Endothelial cell of umbilical vein (primary cell): ENCODE results near the gene MAMSTR. TPM values are rescaled to one million over a fixed set of nuclear protein-coding genes. Genes with fewer than 3 reads are reported as not detected.

Source experiments
- BruUV-seq: library from RNA; stranded (reverse); fragments of 400-500 nt; replicated peaks from 2 replicates; lab custom pipeline; 2021; lab: Mats Ljungman, UMichigan
- CTCF ChIA-PET: fragments of 300-600, 350-600 bp; sonication (Branson Sonifier 250); formaldehyde crosslinking; loops from one replicate; lab custom pipeline; 2021; ENCODE audit warnings: antibody characterized with exemption, inconsistent platforms; lab: Charles Lee
- POLR2A ChIA-PET: fragments of 300-600, 350-600 bp; sonication (Branson Sonifier 250); formaldehyde crosslinking; loops from one replicate; lab custom pipeline; 2021; ENCODE audit warnings: antibody characterized with exemption, inconsistent platforms; lab: Charles Lee
- DNase-seq: peaks from one replicate; pipeline ENCODE4 v3.0.0-alpha.2; 2011; ENCODE audit warnings: low read depth, low spot score
- FAIRE-seq: peaks from 2 replicates; lab custom pipeline; 2011; peaks lifted over from hg19 to GRCh38; lab: Jason Lieb, UNC
- H2AFZ ChIP-seq: 2 replicates; pipeline ENCODE4 v1.6.0; 2012; ENCODE audit warnings: low read depth, low read length, control low read depth, inconsistent platforms
- H3K27ac ChIP-seq: 2 replicates; pipeline ENCODE4 v1.5.1; 2011; ENCODE audit warnings: low read depth, mild to moderate bottlenecking, control low read depth, low read length, moderate library complexity; ENCODE audit not compliant: insufficient read depth
- H3K27me3 ChIP-seq, 2 experiments: 2 replicates each; pipeline versions ENCODE4 v1.6.0 to v1.6.1; 2011; ENCODE audit warnings: low read length in 2 of 2, mixed read lengths in 1 of 2; ENCODE audit not compliant: control insufficient read depth in 2 of 2, insufficient read depth in 2 of 2
- H3K36me3 ChIP-seq, 2 experiments: 2 replicates in 1 of 2; 3 replicates in 1 of 2; pipeline ENCODE4 v1.5.1; 2011; ENCODE audit warnings: low read length in 2 of 2, mild to moderate bottlenecking in 1 of 2, moderate library complexity in 1 of 2; ENCODE audit not compliant: control insufficient read depth in 2 of 2, insufficient read depth in 2 of 2; ENCODE audit errors: extremely low read depth in 1 of 2
- H3K4me1 ChIP-seq: 3 replicates; pipeline ENCODE4 v1.5.1; 2011; ENCODE audit warnings: mild to moderate bottlenecking, low read length; ENCODE audit not compliant: control insufficient read depth, insufficient read depth; ENCODE audit errors: extremely low read depth
- H3K4me2 ChIP-seq: 2 replicates; pipeline ENCODE4 v1.6.1; 2011; ENCODE audit warnings: low read length, control low read depth, mixed read lengths; ENCODE audit not compliant: insufficient read depth
- H3K4me3 ChIP-seq, 3 experiments: fragments of 200-600 bp in 1 of 3; sonication (generic), shearing (Covaris generic) in 1 of 3; replicated peaks in 1 of 3; 2 replicates each; pipeline ENCODE4 v1.5.1; 2011 to 2016; ENCODE audit warnings: control low read depth in 3 of 3, low read length in 3 of 3, mild to moderate bottlenecking in 2 of 3, inconsistent platforms in 1 of 3, low read depth in 1 of 3, moderate library complexity in 1 of 3; ENCODE audit not compliant: insufficient read depth in 1 of 3
- H3K79me2 ChIP-seq: 2 replicates; pipeline ENCODE4 v1.6.0; 2012; ENCODE audit warnings: low read length, inconsistent platforms; ENCODE audit not compliant: control insufficient read depth, insufficient read depth
- H3K9ac ChIP-seq: replicated peaks from 2 replicates; pipeline ENCODE3; 2011; ENCODE audit warnings: low read length, control low read depth; ENCODE audit not compliant: insufficient read depth; ENCODE audit errors: extremely low read depth
- H3K9me1 ChIP-seq: replicated peaks from 3 replicates; pipeline ENCODE4 v1.6.0; 2011; ENCODE audit warnings: mild to moderate bottlenecking, low read length; ENCODE audit not compliant: control insufficient read depth, insufficient read depth; ENCODE audit errors: extremely low read depth
- H3K9me3 ChIP-seq: replicated peaks from 2 replicates; pipeline ENCODE4 v1.5.1; 2012; ENCODE audit warnings: low read length, inconsistent platforms; ENCODE audit not compliant: control insufficient read depth, insufficient read depth
- H4K20me1 ChIP-seq: replicated peaks from 2 replicates; pipeline ENCODE3; 2011; ENCODE audit warnings: mild to moderate bottlenecking, low read length; ENCODE audit not compliant: control insufficient read depth, insufficient read depth; ENCODE audit errors: extremely low read depth
- GATA2 ChIP-seq: IDR thresholded peaks from 2 replicates; pipeline ENCODE4 v1.7.0; 2011; ENCODE audit warnings: low read depth, mild to moderate bottlenecking, moderate library complexity, mixed read lengths, low read length; ENCODE audit not compliant: insufficient read length, insufficient read depth
- MAX ChIP-seq: IDR thresholded peaks from 2 replicates; pipeline ENCODE4 v1.6.1; 2011; ENCODE audit not compliant: insufficient read depth, insufficient read length
- MYC ChIP-seq: IDR thresholded peaks from one replicate; pipeline ENCODE4 v1.6.1; 2011; ENCODE audit warnings: mild to moderate bottlenecking, low read depth, low read length
- dilution Hi-C: fragments of 300-500 bp; cut with MboI; formaldehyde crosslinking; loops from one replicate; pipeline ENCODE4 v1.15.0; 2019; ENCODE audit warnings: low sequenced_read_pairs; ENCODE audit not compliant: extremely low pct_ligation_motif_present
- intact Hi-C: fragments of 100-400 bp; cut with micrococcal nuclease; formaldehyde crosslinking; loops from one replicate; pipeline ENCODE4 v1.10.0; 2022
- polyA plus RNA-seq, 4 experiments: library from polyadenylated mRNA; depleted of rRNA in 3 of 4; stranded (reverse) in 3 of 4; unstranded in 1 of 4; fragments of >200 nt; gene quantifications; 2 replicates each; pipeline versions ENCODE4 v1.2.1 to v1.2.3, GENCODE V29; 2011 to 2012; ENCODE audit warnings: missing spikeins in 1 of 4
- total RNA-seq: library from RNA; stranded (reverse); gene quantifications from 2 replicates; pipeline ENCODE4 v1.2.3, GENCODE V29; 2021

Gene MAMSTR
- total and polyA plus RNA-seq, 2 donors (not counting 3 experiments of a cell fraction or from before 2014, with no cell fraction given) = 0.57 to 0.84 TPM

GRCh38 chr19:48739404-48740163 lies 20.1 kb upstream of the MAMSTR start:
- intact Hi-C loops = loop anchor here (1.0 to 5.0 kb wide), 5 partner anchors 25 to 98 kb away; partner anchors contain the start of genes CA11 and HSD17B14

More at GRCh38 chr19:48739404-48740163, 20.1 kb upstream of the MAMSTR start:
- H3K4me1 ChIP-seq = peaks cover 24% of the 10 kb centered on the region
- dilution Hi-C loops = no loop called here
- H3K4me3 ChIP-seq = peak overlapping the region; percentile 53 to 80 (median 77)
- H3K4me2 ChIP-seq = peak overlapping the region; percentile 66
- DNase-seq = peak; percentile 26
- peak overlapping the region; percentile 27 for H3K9ac ChIP-seq
- no peaks in the 10 kb centered on the region for H3K9me3 ChIP-seq
- ChIA-PET POLR2A (interaction anchor here (0.6 to 1.0 kb wide), 2 partner anchors 43 to 74 kb away, joined by 3 to 5 read pairs; no protein-coding TSS in a partner anchor), CTCF (interaction anchor here (0.7 to 3.5 kb wide), 24 partner anchors 12 to 231 kb away, joined by 3 to 54 read pairs (median 5); partner anchors contain the start of gene FUT1)
- H3K9me1 ChIP-seq = no peaks in the 10 kb centered on the region
- FAIRE-seq = no peak
- no peak overlapping the region for H2AFZ ChIP-seq
- H3K27ac ChIP-seq = peak overlapping the region; percentile 50
- H3K27me3 ChIP-seq = no peaks in the 10 kb centered on the region
- peaks cover 3 to 5% of the 10 kb centered on the region in 2 experiments for H3K36me3 ChIP-seq
- BruUV-seq = no TSS peak
- H3K79me2 ChIP-seq = peaks cover 42% of the 10 kb centered on the region
- peaks cover 6% of the 10 kb centered on the region for H4K20me1 ChIP-seq
- TF ChIP-seq MYC (no peak), MAX (no peak), GATA2 (no peak)
